Right cardiac atrium (tissue), 5 donors: ENCODE results near the gene TMEM233. TPM values are rescaled to one million over a fixed set of nuclear protein-coding genes. Genes with fewer than 3 reads are reported as not detected.
A peak's percentile ranks its signal among the peaks of the same experiment; 100 is the strongest.

ENCODE experiments used
- ATAC-seq, 2 donors: fragments of 200-7000 bp; cut with Tn5 transposase; one replicate each; pipeline versions ENCODE4 v1.8.0 to v1.9.1; 2020; ENCODE audit warnings: moderate library complexity in 2 of 2, mild to moderate bottlenecking in 1 of 2
- DNase-seq, 3 donors: peaks; one replicate each; pipeline ENCODE4 v3.0.0-alpha.2; 2020
- H3K27ac ChIP-seq: one replicate; pipeline ENCODE4 v1.5.1; 2013; ENCODE audit warnings: mild to moderate bottlenecking, low read length, control low read depth, moderate library complexity
- H3K27me3 ChIP-seq: one replicate; pipeline ENCODE4 v1.6.1; 2013; ENCODE audit not compliant: control insufficient read depth, insufficient read depth
- H3K4me1 ChIP-seq: one replicate; pipeline ENCODE4 v1.6.1; 2013; ENCODE audit warnings: low read length; ENCODE audit not compliant: control insufficient read depth, insufficient read depth
- H3K4me3 ChIP-seq: one replicate; pipeline ENCODE4 v1.5.1; 2013; ENCODE audit warnings: low read length, control low read depth
- H3K9me3 ChIP-seq: one replicate; pipeline ENCODE4 v1.6.1; 2013; ENCODE audit warnings: low read length; ENCODE audit not compliant: control insufficient read depth
- WGBS: extraction: QIAGEN DNeasy Blood & Tissue Kit; methylation state at CpG from one replicate; pipeline ENCODE4 v1.1.7; 2013; 5-methylcytosine and 5-hydroxymethylcytosine counted together
- intact Hi-C, 4 donors: fragments of 100-400 bp; cut with DNase I; formaldehyde crosslinking; loops; one replicate each; pipeline versions ENCODE4 v1.11.0 to v1.14.0; 2022 to 2023
- polyA plus RNA-seq: library from polyadenylated mRNA; stranded (reverse); fragments of 200-250 nt; gene quantifications from one replicate; pipeline ENCODE4 v1.2.3, GENCODE V29; 2013
- total RNA-seq, 4 donors: library from RNA; stranded (reverse); fragmentation: NEBNext Ultra II Directional; extraction: Animal tissue kit (Norgen Biotek cat#: 25700); gene quantifications; one replicate each; pipeline ENCODE4 v1.2.1, GENCODE V29; 2021
- donor health status: healthy with polysubstance abuse.
- donor health status: DM: no; HTN: yes; CAD: no.
- donor health status: DM: no; HTN: no; CAD: no.
- donor health status: DM: no; HTN: yes; CAD: no; lungs with severe emphysema.
- donor health status: DM: yes; HTN: yes; CAD: no.

TMEM233 gene
- total and polyA plus RNA-seq, 5 donors: 0.31 to 0.97 (median 0.52) TPM

DNA sequence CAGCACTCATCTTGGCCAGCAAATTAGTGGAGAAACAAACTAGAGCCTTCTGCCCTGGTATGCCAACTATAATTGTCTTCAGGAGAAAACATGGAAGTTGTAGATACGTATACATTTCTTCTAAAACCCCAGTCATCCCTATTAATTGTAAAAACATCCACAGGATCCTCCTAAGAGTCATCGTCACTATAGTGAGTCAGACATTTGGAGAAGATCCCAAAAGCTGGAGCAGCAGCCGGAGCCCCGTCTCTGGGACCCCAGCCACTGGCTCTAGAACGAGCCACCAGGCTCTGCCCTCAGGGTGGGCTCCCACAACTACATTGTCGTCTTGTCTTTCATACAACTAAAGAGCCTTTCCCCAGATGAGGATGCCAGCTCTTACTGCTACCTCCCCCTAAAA is 89.8 kb downstream of the TMEM233 start:
- Histone ChIP-seq H3K27ac (no peak overlapping the region), H3K27me3 (no peaks in the 10 kb centered on the region), H3K4me3 (no peak overlapping the region), H3K4me1 (no peaks in the 10 kb centered on the region), H3K9me3 (no peaks in the 10 kb centered on the region)
- DNase-seq (no peak), ATAC-seq (no peak)
- 75% methylated on average over 6 of the region's 6 CpGs for WGBS
- intact Hi-C loops: no loop called here

DNA sequence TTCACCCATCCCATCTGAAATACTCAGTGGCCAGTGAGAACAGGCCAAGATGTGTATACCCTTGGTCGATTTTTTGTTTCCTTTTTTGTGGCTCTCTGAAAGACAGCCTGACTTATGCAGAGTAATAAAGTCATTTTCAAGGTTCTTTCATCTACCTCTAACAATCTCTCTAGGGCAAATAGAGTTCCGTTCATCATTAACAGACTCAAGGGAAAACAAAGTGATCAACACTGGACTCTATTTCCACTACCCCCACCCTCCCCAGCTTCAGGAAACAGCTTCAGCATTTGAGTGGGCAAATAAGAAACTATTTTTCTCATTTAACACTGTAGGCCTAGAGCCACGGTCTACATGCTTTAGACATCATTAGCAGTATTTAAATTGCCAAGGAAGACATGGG is 90.2 kb downstream of the TMEM233 start:
- 92% methylated on average over 3 of the region's 3 CpGs for WGBS
- Histone ChIP-seq H3K27me3 (no peaks in the 10 kb centered on the region), H3K9me3 (no peaks in the 10 kb centered on the region), H3K4me1 (no peaks in the 10 kb centered on the region), H3K27ac (no peak overlapping the region), H3K4me3 (no peak overlapping the region)
- ATAC-seq (no peak), DNase-seq (no peak)
- intact Hi-C loops: no loop called here

- no peak for ATAC-seq
- no peaks in the 10 kb centered on the region for H3K4me1 ChIP-seq
- DNase-seq: no peak
- H3K9me3 ChIP-seq: no peaks in the 10 kb centered on the region
- H3K27me3 ChIP-seq: no peaks in the 10 kb centered on the region
- intact Hi-C loops: no loop called here
- no peak overlapping the region for H3K27ac ChIP-seq
- 70% methylated on average over 10 of the region's 10 CpGs for WGBS
- no peak overlapping the region for H3K4me3 ChIP-seq
These were observed 91.3 kb downstream of the TMEM233 start for GRCh38 chr12:119684711-119685369.

GRCh38 chr12:119685375-119685774 is 91.8 kb downstream of the TMEM233 start:
- no peak for ATAC-seq
- Histone ChIP-seq H3K9me3 (no peaks in the 10 kb centered on the region), H3K4me3 (no peak overlapping the region), H3K4me1 (no peaks in the 10 kb centered on the region), H3K27ac (no peak overlapping the region), H3K27me3 (no peaks in the 10 kb centered on the region)
- intact Hi-C loops: no loop called here
- WGBS: 88% methylated on average over 4 of the region's 4 CpGs
- no peak for DNase-seq

DNA sequence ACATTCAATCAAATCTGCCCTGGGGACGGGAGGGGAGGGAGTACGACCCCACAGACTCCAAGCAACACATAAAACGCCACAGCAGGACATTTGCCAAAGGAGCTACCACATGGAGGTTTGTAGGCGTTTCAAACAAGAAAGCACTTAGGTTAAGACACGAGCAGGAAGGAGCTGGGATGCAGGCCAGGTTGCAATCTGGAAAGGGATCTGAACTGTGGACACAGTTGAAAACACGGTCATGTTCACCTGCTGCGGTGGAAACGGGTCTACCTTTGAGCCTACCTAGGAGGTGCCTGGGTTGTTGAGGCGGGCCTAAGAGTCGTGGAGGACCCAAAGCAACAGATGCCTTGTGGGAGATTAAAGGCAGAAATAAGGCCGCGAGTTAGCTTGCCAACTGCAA is 92.8 kb downstream of the TMEM233 start:
- ATAC-seq (no peak), DNase-seq (no peak)
- H3K9me3 ChIP-seq: no peaks in the 10 kb centered on the region
- no peaks in the 10 kb centered on the region for H3K4me1 ChIP-seq
- H3K27me3 ChIP-seq: no peaks in the 10 kb centered on the region
- no peak overlapping the region for H3K4me3 ChIP-seq
- 75% methylated on average over 12 of the region's 12 CpGs for WGBS
- intact Hi-C loops: no loop called here
- no peak overlapping the region for H3K27ac ChIP-seq

GRCh38 chr12:119686776-119687175 is 93.2 kb downstream of the TMEM233 start:
- intact Hi-C loops: no loop called here
- Histone ChIP-seq H3K9me3 (no peaks in the 10 kb centered on the region), H3K4me1 (no peaks in the 10 kb centered on the region), H3K27ac (no peak overlapping the region), H3K27me3 (no peaks in the 10 kb centered on the region), H3K4me3 (no peak overlapping the region)
- DNase-seq: no peak
- no peak for ATAC-seq
- WGBS: 83% methylated on average over 13 of the region's 13 CpGs

DNA sequence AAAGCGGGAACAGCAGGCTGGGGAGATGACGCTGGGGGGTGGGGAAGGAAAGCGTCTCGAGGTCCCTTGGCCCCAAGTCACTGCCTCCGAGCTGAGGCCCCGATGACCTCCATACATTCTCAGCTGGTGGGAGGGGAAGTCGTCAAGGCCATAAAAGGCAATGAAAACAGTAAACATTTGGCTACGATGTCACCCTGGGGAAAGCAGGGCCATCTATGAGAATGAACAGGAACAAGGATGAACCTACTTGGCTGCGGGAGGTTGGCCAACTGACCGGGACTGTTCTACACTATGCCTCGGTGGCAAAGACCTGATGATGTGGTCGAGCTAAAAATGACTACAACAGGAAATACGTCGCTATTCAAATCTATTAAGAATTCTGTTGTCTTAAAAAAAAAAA is 93.8 kb downstream of the TMEM233 start:
- Histone ChIP-seq H3K9me3 (no peaks in the 10 kb centered on the region), H3K27me3 (no peaks in the 10 kb centered on the region), H3K4me3 (no peak overlapping the region), H3K27ac (no peak overlapping the region), H3K4me1 (no peaks in the 10 kb centered on the region)
- intact Hi-C loops: no loop called here
- no peak for ATAC-seq
- no peak for DNase-seq
- 61% methylated on average over 14 of the region's 14 CpGs for WGBS

DNA sequence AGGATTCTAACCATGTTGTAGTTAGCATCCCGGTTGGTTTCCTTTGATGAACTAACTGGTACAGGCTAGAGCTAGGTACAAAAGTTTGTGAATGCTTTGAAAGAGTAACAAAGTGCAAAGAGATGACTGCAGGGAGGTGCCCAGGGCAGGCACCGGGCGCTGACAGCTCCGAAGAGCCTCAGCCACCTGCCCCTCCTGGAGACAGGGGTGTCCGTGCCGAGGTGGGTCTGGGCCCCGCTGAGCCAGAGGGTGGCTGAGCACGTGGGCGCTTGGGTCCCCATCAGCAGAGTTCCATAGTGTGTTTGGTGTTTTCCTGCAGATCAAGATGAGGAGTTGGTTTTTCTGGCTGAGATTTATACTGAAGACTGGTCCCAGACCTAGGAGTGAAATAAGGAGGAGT is 94.3 kb downstream of the TMEM233 start:
- Histone ChIP-seq H3K27me3 (no peaks in the 10 kb centered on the region), H3K4me3 (no peak overlapping the region), H3K27ac (no peak overlapping the region), H3K9me3 (no peaks in the 10 kb centered on the region), H3K4me1 (no peaks in the 10 kb centered on the region)
- no peak for DNase-seq
- ATAC-seq: no peak
- WGBS: 93% methylated on average over 9 of the region's 9 CpGs
- intact Hi-C loops: no loop called here

DNA sequence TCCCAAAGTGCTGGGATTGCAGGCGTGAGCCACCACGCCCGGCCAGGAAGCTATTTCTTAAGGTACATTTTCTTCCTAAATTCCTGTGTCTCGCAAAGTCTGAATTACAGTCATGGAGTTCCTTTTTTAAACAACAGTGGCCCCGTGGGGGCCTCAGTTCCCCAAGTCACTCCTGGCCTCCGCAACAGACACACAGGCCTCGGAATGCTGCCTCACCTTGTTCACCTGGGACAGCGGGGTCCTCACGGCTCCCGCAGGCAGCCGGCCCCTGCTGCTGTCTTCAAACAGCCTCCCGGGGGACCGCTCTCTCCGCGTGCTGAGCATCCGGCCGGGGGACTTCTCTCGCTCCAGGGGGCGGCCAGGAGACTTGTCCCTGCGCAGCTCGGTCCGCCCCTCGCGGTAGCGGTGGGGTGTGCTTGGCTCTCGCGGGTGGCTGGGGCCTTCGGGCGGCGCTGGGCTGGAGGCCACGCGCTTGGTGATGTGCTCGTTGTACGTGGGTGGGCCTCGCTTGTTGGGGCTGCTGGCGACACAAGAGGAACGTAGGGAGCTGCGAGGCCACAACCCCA is 96.4 kb downstream of the TMEM233 start:
- WGBS: 98% methylated on average over 38 of the region's 38 CpGs
- no peaks in the 10 kb centered on the region for H3K9me3 ChIP-seq
- H3K4me1 ChIP-seq: no peaks in the 10 kb centered on the region
- ATAC-seq: no peak
- no peak overlapping the region for H3K27ac ChIP-seq
- H3K4me3 ChIP-seq: no peak overlapping the region
- intact Hi-C loops: loop anchor here in 1 of 4 donors (10.0 kb wide), 1 partner anchor 205 kb away; no protein-coding TSS in a partner anchor
- no peaks in the 10 kb centered on the region for H3K27me3 ChIP-seq
- no peak for DNase-seq

DNA sequence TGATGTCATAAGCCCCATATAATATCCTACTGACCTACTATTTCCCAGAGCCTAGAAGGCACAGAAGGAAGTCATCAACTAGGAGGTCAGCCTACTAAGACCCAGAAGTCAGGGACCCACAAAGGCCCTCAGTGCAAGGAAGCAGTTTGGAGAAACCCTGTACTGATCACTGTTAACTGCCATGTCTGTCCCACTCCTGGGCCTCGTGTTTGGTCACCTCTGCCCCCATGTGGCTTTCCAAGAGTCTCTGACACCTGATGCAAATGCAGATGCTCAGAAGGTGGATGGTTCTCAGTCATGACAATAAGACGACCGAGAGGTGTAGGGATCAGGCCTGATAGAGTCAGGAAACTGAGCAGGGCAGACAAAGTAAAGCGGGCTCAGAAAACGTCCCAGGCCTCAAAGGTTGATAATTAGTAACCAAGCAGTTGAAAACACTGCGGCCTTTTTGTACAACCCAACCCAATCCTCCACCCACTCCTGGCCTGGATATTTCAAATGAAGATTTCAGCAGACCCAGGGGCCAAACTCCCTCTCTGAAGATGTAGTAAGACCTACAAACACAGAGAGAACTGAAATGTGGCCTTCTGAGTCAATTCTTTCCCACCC is 97.7 kb downstream of the TMEM233 start:
- no peaks in the 10 kb centered on the region for H3K4me1 ChIP-seq
- WGBS: 89% methylated on average over 6 of the region's 6 CpGs
- H3K27me3 ChIP-seq: no peaks in the 10 kb centered on the region
- intact Hi-C loops: loop anchor here in 1 of 4 donors (10.0 kb wide), 1 partner anchor 203 kb away; no protein-coding TSS in a partner anchor
- H3K9me3 ChIP-seq: no peaks in the 10 kb centered on the region
- no peak overlapping the region for H3K27ac ChIP-seq
- DNase-seq (no peak), ATAC-seq (no peak)
- H3K4me3 ChIP-seq: no peak overlapping the region

DNA sequence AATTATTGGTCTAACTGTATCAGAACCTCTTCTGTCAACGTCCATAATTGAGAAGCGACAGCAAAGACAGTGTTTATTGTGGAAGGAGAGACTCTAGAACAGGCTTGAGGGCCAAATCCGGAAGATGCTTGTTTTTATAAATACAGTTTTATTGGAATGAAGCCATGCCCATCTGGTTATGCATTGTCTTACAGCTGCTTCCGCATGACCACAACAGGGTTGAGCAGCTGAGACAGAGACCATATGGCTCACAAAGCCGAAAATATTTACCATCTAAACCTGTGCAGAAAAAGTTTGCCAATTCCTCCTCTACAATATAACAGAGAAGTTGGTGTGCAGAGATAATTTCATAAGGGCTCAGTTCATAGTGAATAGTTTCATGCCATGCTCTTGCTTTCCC is 98.8 kb downstream of the TMEM233 start:
- no peaks in the 10 kb centered on the region for H3K9me3 ChIP-seq
- no peaks in the 10 kb centered on the region for H3K27me3 ChIP-seq
- H3K4me1 ChIP-seq: no peaks in the 10 kb centered on the region
- ATAC-seq (peak in 1 of 2 donors; percentile 3), DNase-seq (no peak)
- peak overlapping the region; percentile 34 for H3K27ac ChIP-seq
- H3K4me3 ChIP-seq: no peak overlapping the region
- 56% methylated on average over 5 of the region's 5 CpGs for WGBS
- intact Hi-C loops: loop anchor here in 1 of 4 donors (10.0 kb wide), 1 partner anchor 202 kb away; no protein-coding TSS in a partner anchor
